GM23338 (cell line): Measurements from ENCODE around the gene TUBB1. TPM values are rescaled to one million over a fixed set of nuclear protein-coding genes. Genes with fewer than 3 reads are reported as not detected.
A peak's percentile ranks its signal among the peaks of the same experiment; 100 is the strongest.

Experiments
- ATAC-seq: fragments of 200-7000 bp; cut with Tn5 transposase; 3 replicates; pipeline ENCODE4 v1.9.1; 2020
- DNase-seq: peaks from one replicate; pipeline ENCODE4 v3.0.0-alpha.2; 2015; ENCODE audit warnings: low spot score
- H2AFZ ChIP-seq: fragments of 200-600 bp; sonication (generic); 2 replicates; pipeline ENCODE4 v1.8.0; 2016; ENCODE audit warnings: antibody characterized with exemption, mild to moderate bottlenecking, moderate library complexity
- H3F3A ChIP-seq: fragments of 200-600 bp; sonication (generic); replicated peaks from 2 replicates; pipeline ENCODE4 v1.8.0; 2017; ENCODE audit warnings: antibody characterized with exemption, mixed run types, low read depth
- H3K27ac ChIP-seq: fragments of 200-600 bp; sonication (generic); 2 replicates; pipeline ENCODE4 v1.6.1; 2016; ENCODE audit warnings: low read depth
- H3K27me3 ChIP-seq: fragments of 200-600 bp; sonication (generic); 2 replicates; pipeline ENCODE4 v1.8.0; 2016; ENCODE audit warnings: mild to moderate bottlenecking, mixed run types, moderate library complexity; ENCODE audit not compliant: insufficient read depth
- H3K36me3 ChIP-seq: fragments of 200-600 bp; sonication (generic); 2 replicates; pipeline ENCODE4 v1.8.0; 2016; ENCODE audit warnings: mild to moderate bottlenecking; ENCODE audit not compliant: insufficient read depth
- H3K4me1 ChIP-seq: fragments of 200-600 bp; sonication (generic); 2 replicates; pipeline ENCODE4 v1.8.0; 2016; ENCODE audit warnings: mild to moderate bottlenecking, moderate library complexity; ENCODE audit not compliant: insufficient read depth
- H3K4me2 ChIP-seq: fragments of 200-600 bp; sonication (generic); 2 replicates; pipeline ENCODE4 v1.7.1; 2017; ENCODE audit warnings: mixed run types
- H3K4me3 ChIP-seq: fragments of 200-600 bp; sonication (generic); 2 replicates; pipeline ENCODE4 v1.6.1; 2016; ENCODE audit warnings: mixed run types
- H3K79me2 ChIP-seq: fragments of 200-600 bp; sonication (generic); replicated peaks from 2 replicates; pipeline ENCODE4 v1.8.0; 2017; ENCODE audit warnings: mild to moderate bottlenecking; ENCODE audit not compliant: insufficient read depth
- H3K9me2 ChIP-seq: fragments of 200-600 bp; sonication (generic); 2 replicates; pipeline ENCODE4 v1.8.0; 2017; ENCODE audit not compliant: insufficient read depth
- H4K20me1 ChIP-seq: fragments of 200-600 bp; sonication (generic); replicated peaks from 2 replicates; pipeline ENCODE4 v1.8.0; 2017; ENCODE audit warnings: mild to moderate bottlenecking; ENCODE audit not compliant: insufficient read depth
- H3K27ac Mint-ChIP-seq: 2 replicates; pipeline ENCODE4 v1.8.0; 2020; ENCODE audit warnings: inconsistent platforms, mild to moderate bottlenecking, moderate library complexity, mixed read lengths
- H3K27me3 Mint-ChIP-seq: 3 replicates; pipeline ENCODE4 v1.8.0; 2022; ENCODE audit warnings: low read depth, mild to moderate bottlenecking, moderate library complexity, mixed read lengths, inconsistent platforms; ENCODE audit not compliant: insufficient read depth, poor library complexity
- H3K36me3 Mint-ChIP-seq: 3 replicates; pipeline ENCODE4 v1.8.0; 2021; ENCODE audit warnings: low read depth, mild to moderate bottlenecking, inconsistent platforms, moderate library complexity, mixed read lengths
- H3K4me1 Mint-ChIP-seq: 3 replicates; pipeline ENCODE4 v1.8.0; 2020; ENCODE audit warnings: mild to moderate bottlenecking, inconsistent platforms, mixed read lengths
- H3K4me3 Mint-ChIP-seq: 3 replicates; pipeline ENCODE4 v1.8.0; 2021; ENCODE audit warnings: moderate library complexity, mild to moderate bottlenecking, inconsistent platforms, mixed read lengths
- H3K9me3 Mint-ChIP-seq: 3 replicates; pipeline ENCODE4 v1.8.0; 2020; ENCODE audit warnings: moderate library complexity, mild to moderate bottlenecking, inconsistent platforms, mixed read lengths
- CREB1 ChIP-seq: fragments of 250-450 bp; sonication (Bioruptor Pico); IDR thresholded peaks from 2 replicates; pipeline ENCODE4 v1.5.0; 2020; ENCODE audit warnings: low read depth, mild to moderate bottlenecking, moderate library complexity
- ETS1 ChIP-seq: IDR thresholded peaks from 2 replicates; pipeline ENCODE4 v1.6.1; 2016; ENCODE audit warnings: antibody characterized with exemption
- EZH2 ChIP-seq: fragments of 200-600 bp; sonication (generic); IDR thresholded peaks from one replicate; pipeline ENCODE4 v1.8.0; 2017; ENCODE audit warnings: antibody characterized with exemption, mild to moderate bottlenecking, low read depth; ENCODE audit not compliant: unreplicated experiment
- EZH2phosphoT487 ChIP-seq: fragments of 200-600 bp; sonication (generic); IDR thresholded peaks from one replicate; pipeline ENCODE4 v1.8.1; 2018; ENCODE audit warnings: antibody characterized with exemption; ENCODE audit not compliant: unreplicated experiment
- JUNB ChIP-seq: IDR thresholded peaks from one replicate; pipeline ENCODE4 v1.6.1; 2016; ENCODE audit warnings: antibody characterized with exemption; ENCODE audit not compliant: unreplicated experiment
- NANOG ChIP-seq: IDR thresholded peaks from 2 replicates; pipeline ENCODE4 v1.6.1; 2016; ENCODE audit warnings: antibody characterized with exemption, borderline replicate concordance
- POLR2AphosphoS5 ChIP-seq: IDR thresholded peaks from 2 replicates; pipeline ENCODE4 v1.6.1; 2016; ENCODE audit warnings: antibody characterized with exemption, low read depth
- REST ChIP-seq: IDR thresholded peaks from one replicate; pipeline ENCODE4 v1.6.1; 2018; ENCODE audit warnings: antibody characterized with exemption; ENCODE audit not compliant: unreplicated experiment
- STAT1 ChIP-seq: IDR thresholded peaks from one replicate; pipeline ENCODE4 v1.6.1; 2016; ENCODE audit warnings: antibody characterized with exemption; ENCODE audit not compliant: unreplicated experiment
- ZNF114 ChIP-seq: fragments of 250-450 bp; sonication (Bioruptor Pico); IDR thresholded peaks from 2 replicates; pipeline ENCODE4 v1.5.0; 2020; ENCODE audit warnings: mild to moderate bottlenecking, moderate library complexity
- ZNF331 ChIP-seq: fragments of 250-450 bp; sonication (Bioruptor Pico); IDR thresholded peaks from 2 replicates; pipeline ENCODE4 v1.5.0; 2020; ENCODE audit warnings: low read depth, mild to moderate bottlenecking, moderate library complexity
- polyA plus RNA-seq: library from polyadenylated mRNA; unstranded; fragments of >200 nt; fragmentation: Nextera tagmentation; extraction: Ambion mirVana; gene quantifications from 2 replicates; pipeline ENCODE4 v1.2.1, GENCODE V29; 2016
- total RNA-seq: library from RNA; depleted of rRNA; stranded (reverse); fragments of >200 nt; shearing (Covaris generic); gene quantifications from 2 replicates; pipeline ENCODE4 v1.2.3, GENCODE V29; 2014
- TF ChIP-seq, protein P1 (sequence below): fragments of 250-450 bp; sonication (Bioruptor Pico); IDR thresholded peaks from 2 replicates; pipeline ENCODE4 v1.5.0; 2020; ENCODE audit warnings: mild to moderate bottlenecking, moderate library complexity

Gene TUBB1
- total and polyA plus RNA-seq, 2 experiments from 2014 or later = not detected

DNA sequence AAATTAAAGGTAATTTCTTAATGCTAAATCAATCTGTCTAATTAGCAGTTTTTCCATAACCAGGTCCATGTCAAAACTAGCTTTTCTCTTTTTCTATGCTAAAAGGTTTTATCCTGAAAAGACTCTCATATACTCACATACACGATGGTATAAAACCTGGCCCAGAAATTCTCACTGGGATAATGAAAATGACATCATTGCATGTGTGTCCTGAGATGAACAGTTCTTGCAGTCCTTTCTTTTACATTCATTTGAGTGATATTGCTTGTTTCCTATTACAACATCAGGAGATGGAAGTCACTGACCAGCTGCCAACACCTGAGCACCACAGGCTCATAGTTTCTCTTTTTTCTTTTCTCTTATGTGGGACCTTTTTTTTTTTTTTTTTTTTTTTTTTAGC is 31.2 kb downstream of the TUBB1 start:
- ATAC-seq (no peak), DNase-seq (no peak)
- H3K79me2 ChIP-seq = no peaks in the 10 kb centered on the region
- TF ChIP-seq POLR2AphosphoS5 = no peak
- H3F3A ChIP-seq = no peaks in the 10 kb centered on the region
- no peaks in the 10 kb centered on the region for H3K27me3 ChIP-seq
- no peaks in the 10 kb centered on the region for H3K36me3 ChIP-seq
- no peaks in the 10 kb centered on the region for H3K9me2 ChIP-seq
- no peak overlapping the region for H3K27ac ChIP-seq
- H3K4me1 Mint-ChIP-seq = no peaks in the 10 kb centered on the region
- no peaks in the 10 kb centered on the region for H4K20me1 ChIP-seq
- H3K27me3 Mint-ChIP-seq = peaks cover 5% of the 10 kb centered on the region
- H2AFZ ChIP-seq = no peak overlapping the region
- no peaks in the 10 kb centered on the region for H3K9me3 Mint-ChIP-seq
- no peaks in the 10 kb centered on the region for H3K4me1 ChIP-seq
- no peak overlapping the region for H3K27ac Mint-ChIP-seq
- H3K4me3 Mint-ChIP-seq = no peak overlapping the region
- H3K4me2 ChIP-seq = no peak overlapping the region
- H3K36me3 Mint-ChIP-seq = no peaks in the 10 kb centered on the region
- no peak overlapping the region for H3K4me3 ChIP-seq

- Mint-ChIP-seq H3K4me1 (no peaks in the 10 kb centered on the region), H3K9me3 (no peaks in the 10 kb centered on the region), H3K27me3 (peaks cover 5% of the 10 kb centered on the region), H3K27ac (no peak overlapping the region), H3K36me3 (no peaks in the 10 kb centered on the region), H3K4me3 (no peak overlapping the region)
- no peaks in the 10 kb centered on the region for H3K4me1 ChIP-seq
- ATAC-seq (no peak), DNase-seq (no peak)
- H3K4me2 ChIP-seq = no peak overlapping the region
- H4K20me1 ChIP-seq = no peaks in the 10 kb centered on the region
- no peak overlapping the region for H3K27ac ChIP-seq
- H3K79me2 ChIP-seq = no peaks in the 10 kb centered on the region
- H3K9me2 ChIP-seq = no peaks in the 10 kb centered on the region
- H2AFZ ChIP-seq = 0 out of 2 replicates have a peak overlapping the region, but pooled peaks have one; percentile 9
- H3F3A ChIP-seq = no peaks in the 10 kb centered on the region
- no peaks in the 10 kb centered on the region for H3K27me3 ChIP-seq
- no peak overlapping the region for H3K4me3 ChIP-seq
- no peaks in the 10 kb centered on the region for H3K36me3 ChIP-seq
- no peak for TF ChIP-seq ZNF331 (CRISPR knock-in tag)
- TF ChIP-seq REST = no peak
- TF ChIP-seq EZH2phosphoT487 = no peak
- TF ChIP-seq ZNF114 (CRISPR knock-in tag) = no peak
- no peak for TF ChIP-seq ETS1
- no peak for TF ChIP-seq JUNB
- TF ChIP-seq, protein P1, sequence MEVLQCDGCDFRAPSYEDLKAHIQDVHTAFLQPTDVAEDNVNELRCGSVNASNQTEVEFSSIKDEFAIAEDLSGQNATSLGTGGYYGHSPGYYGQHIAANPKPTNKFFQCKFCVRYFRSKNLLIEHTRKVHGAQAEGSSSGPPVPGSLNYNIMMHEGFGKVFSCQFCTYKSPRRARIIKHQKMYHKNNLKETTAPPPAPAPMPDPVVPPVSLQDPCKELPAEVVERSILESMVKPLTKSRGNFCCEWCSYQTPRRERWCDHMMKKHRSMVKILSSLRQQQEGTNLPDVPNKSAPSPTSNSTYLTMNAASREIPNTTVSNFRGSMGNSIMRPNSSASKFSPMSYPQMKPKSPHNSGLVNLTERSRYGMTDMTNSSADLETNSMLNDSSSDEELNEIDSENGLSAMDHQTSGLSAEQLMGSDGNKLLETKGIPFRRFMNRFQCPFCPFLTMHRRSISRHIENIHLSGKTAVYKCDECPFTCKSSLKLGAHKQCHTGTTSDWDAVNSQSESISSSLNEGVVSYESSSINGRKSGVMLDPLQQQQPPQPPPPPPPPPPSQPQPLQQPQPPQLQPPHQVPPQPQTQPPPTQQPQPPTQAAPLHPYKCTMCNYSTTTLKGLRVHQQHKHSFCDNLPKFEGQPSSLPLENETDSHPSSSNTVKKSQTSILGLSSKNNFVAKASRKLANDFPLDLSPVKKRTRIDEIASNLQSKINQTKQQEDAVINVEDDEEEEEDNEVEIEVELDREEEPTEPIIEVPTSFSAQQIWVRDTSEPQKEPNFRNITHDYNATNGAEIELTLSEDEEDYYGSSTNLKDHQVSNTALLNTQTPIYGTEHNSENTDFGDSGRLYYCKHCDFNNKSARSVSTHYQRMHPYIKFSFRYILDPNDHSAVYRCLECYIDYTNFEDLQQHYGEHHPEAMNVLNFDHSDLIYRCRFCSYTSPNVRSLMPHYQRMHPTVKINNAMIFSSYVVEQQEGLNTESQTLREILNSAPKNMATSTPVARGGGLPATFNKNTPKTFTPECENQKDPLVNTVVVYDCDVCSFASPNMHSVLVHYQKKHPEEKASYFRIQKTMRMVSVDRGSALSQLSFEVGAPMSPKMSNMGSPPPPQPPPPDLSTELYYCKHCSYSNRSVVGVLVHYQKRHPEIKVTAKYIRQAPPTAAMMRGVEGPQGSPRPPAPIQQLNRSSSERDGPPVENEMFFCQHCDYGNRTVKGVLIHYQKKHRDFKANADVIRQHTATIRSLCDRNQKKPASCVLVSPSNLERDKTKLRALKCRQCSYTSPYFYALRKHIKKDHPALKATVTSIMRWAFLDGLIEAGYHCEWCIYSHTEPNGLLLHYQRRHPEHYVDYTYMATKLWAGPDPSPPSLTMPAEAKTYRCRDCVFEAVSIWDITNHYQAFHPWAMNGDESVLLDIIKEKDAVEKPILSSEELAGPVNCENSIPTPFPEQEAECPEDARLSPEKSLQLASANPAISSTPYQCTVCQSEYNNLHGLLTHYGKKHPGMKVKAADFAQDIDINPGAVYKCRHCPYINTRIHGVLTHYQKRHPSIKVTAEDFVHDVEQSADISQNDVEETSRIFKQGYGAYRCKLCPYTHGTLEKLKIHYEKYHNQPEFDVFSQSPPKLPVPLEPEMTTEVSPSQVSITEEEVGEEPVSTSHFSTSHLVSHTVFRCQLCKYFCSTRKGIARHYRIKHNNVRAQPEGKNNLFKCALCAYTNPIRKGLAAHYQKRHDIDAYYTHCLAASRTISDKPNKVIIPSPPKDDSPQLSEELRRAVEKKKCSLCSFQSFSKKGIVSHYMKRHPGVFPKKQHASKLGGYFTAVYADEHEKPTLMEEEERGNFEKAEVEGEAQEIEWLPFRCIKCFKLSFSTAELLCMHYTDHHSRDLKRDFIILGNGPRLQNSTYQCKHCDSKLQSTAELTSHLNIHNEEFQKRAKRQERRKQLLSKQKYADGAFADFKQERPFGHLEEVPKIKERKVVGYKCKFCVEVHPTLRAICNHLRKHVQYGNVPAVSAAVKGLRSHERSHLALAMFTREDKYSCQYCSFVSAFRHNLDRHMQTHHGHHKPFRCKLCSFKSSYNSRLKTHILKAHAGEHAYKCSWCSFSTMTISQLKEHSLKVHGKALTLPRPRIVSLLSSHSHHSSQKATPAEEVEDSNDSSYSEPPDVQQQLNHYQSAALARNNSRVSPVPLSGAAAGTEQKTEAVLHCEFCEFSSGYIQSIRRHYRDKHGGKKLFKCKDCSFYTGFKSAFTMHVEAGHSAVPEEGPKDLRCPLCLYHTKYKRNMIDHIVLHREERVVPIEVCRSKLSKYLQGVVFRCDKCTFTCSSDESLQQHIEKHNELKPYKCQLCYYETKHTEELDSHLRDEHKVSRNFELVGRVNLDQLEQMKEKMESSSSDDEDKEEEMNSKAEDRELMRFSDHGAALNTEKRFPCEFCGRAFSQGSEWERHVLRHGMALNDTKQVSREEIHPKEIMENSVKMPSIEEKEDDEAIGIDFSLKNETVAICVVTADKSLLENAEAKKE (CRISPR knock-in tag) = no peak
- no peak for TF ChIP-seq CREB1 (CRISPR knock-in tag)
- TF ChIP-seq EZH2 = no peak
- TF ChIP-seq STAT1 = no peak
- TF ChIP-seq POLR2AphosphoS5 = no peak
- TF ChIP-seq NANOG = no peak
Measured at GRCh38 chr20:59051666-59052185, 32.5 kb downstream of the TUBB1 start.
